NB4 (cell line): ENCODE measurements around the gene LAMTOR5.

ENCODE experiments used
- MYC ChIP-seq: IDR thresholded peaks from 2 replicates; pipeline ENCODE4 v1.6.1; 2011; ENCODE audit warnings: low read depth, low read length
- POLR2A ChIP-seq: IDR thresholded peaks from 2 replicates; pipeline ENCODE4 v1.6.1; 2011; ENCODE audit warnings: mild to moderate bottlenecking; ENCODE audit not compliant: insufficient read length; ENCODE audit errors: extremely low read depth
- TF ChIP-seq, protein P1 (sequence below): IDR thresholded peaks from one replicate; pipeline ENCODE4 v1.5.1; 2012; ENCODE audit warnings: low read depth, low read length
- TF ChIP-seq, protein P2 (sequence below): IDR thresholded peaks from 2 replicates; pipeline ENCODE4 v1.6.1; 2011; ENCODE audit warnings: low read depth, low read length

GRCh38 chr1:110383251-110383990, 24.1 kb downstream of the LAMTOR5 start:
- TF ChIP-seq, protein P1, sequence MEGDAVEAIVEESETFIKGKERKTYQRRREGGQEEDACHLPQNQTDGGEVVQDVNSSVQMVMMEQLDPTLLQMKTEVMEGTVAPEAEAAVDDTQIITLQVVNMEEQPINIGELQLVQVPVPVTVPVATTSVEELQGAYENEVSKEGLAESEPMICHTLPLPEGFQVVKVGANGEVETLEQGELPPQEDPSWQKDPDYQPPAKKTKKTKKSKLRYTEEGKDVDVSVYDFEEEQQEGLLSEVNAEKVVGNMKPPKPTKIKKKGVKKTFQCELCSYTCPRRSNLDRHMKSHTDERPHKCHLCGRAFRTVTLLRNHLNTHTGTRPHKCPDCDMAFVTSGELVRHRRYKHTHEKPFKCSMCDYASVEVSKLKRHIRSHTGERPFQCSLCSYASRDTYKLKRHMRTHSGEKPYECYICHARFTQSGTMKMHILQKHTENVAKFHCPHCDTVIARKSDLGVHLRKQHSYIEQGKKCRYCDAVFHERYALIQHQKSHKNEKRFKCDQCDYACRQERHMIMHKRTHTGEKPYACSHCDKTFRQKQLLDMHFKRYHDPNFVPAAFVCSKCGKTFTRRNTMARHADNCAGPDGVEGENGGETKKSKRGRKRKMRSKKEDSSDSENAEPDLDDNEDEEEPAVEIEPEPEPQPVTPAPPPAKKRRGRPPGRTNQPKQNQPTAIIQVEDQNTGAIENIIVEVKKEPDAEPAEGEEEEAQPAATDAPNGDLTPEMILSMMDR: no peak
- TF ChIP-seq POLR2A (no peak), MYC (no peak)
- TF ChIP-seq, protein P2, sequence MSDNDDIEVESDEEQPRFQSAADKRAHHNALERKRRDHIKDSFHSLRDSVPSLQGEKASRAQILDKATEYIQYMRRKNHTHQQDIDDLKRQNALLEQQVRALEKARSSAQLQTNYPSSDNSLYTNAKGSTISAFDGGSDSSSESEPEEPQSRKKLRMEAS: no peak
